Stimulated activated CD4-positive, alpha-beta T cell treated with anti-CD3 and anti-CD28 coated beads, Interleukin-15, amount 100 ng/mL, for 24 hours (primary cell): ENCODE data around the gene DLG2.

Source experiments
- DNase-seq: peaks from one replicate; pipeline ENCODE4 v3.0.0-alpha.2; 2020

DLG2 gene

GRCh38 chr11:83523676-83524075 lies 2103.5 kb downstream of the DLG2 start:
- no peak for DNase-seq

GRCh38 chr11:83522911-83523310 lies 2104.2 kb downstream of the DLG2 start:
- no peak for DNase-seq

- DNase-seq = no peak
These were observed 2105.2 kb downstream of the DLG2 start for GRCh38 chr11:83521647-83522596.

- DNase-seq = no peak
These were observed 2106.3 kb downstream of the DLG2 start for GRCh38 chr11:83520849-83521248.

- DNase-seq = no peak
These were observed 2115.5 kb downstream of the DLG2 start for GRCh38 chr11:83511646-83512045.

DNA sequence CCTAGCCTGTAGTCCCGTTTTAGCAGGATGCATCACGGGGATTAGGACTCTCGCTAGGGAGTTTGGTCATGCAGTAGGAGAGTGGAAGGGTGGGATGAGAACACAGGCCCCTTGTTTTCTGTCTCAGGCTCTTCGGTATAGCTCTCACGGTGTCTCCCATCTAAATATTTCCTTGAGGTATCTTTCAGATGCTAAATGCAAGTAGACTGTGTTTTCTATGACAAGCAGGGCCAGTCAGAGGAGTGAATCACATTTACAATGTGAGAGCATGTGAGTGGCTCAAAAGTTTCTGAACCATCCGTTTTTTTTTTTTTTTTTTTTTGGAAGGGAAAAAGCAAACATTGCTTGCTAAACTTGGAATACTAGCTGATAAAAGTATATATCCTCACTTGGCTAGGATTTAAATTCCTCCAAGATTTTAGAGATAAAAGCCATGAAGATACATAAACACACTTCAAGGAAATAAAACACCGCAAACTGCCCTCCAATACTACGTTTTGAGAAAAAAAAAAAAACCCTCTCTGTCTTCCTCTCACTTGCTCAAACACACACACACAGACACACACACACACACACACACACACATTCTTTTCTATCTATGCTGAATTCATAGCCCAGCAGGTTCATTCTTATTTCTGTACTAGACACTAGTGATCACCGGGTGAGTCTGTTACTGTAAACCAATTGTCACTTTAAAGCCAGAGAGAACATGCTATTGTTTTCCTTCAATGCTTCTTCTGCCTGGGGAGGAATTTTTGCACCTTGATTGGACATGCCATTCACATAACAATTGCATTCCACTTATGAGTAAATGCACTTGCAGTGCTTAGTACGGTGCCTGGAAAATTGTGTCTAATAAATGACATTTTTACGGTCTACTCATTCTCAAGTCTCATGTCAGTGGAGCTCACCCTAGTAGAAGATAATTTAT lies 2116.3 kb downstream of the DLG2 start:
- DNase-seq = no peak

- DNase-seq = no peak
These were observed 2118.3 kb downstream of the DLG2 start for GRCh38 chr11:83508804-83509203.

GRCh38 chr11:83502041-83502440 lies 2125.1 kb downstream of the DLG2 start:
- DNase-seq = no peak

GRCh38 chr11:83493917-83494316 lies 2133.2 kb downstream of the DLG2 start:
- DNase-seq = no peak

DNA sequence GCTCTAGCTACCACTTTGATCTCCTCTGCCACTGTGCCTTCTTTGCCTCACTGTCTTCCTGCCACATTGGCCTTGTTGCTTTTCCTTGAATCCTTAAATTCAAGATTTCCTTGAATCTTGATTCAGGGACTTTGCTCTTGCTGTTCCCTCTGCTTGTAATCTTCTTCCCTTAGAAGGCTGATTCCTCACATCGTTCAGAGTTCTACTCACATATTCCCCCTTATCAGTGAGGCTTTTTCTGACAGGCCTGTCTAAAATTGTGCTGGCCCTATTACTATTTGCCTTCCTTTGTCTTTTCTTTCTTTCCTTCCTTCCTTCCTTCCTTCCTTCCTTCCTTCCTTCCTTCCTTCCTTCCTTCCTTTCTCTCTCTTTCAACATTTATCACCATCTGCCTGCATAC lies 2134.1 kb downstream of the DLG2 start:
- no peak for DNase-seq

DNA sequence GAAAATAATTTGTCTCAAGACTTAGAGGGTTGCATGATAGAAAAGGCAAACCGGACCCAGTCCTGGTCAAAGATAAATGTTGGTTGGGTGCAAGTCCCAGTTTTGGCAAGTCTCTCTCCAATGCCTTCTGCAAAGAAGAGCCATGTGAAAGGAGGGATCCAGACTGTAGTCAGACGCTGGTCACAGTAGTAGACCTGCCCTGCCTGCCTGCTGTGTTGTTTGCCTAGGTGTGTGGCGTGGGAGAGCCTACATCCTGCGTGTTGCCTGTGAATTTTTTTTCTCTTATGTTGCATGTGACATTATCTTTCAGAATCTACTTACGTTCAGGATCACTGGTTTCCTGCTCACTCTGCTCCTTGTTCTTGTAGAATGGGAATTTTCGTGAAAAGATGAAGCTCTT lies 2143.3 kb downstream of the DLG2 start:
- DNase-seq = no peak

DNA sequence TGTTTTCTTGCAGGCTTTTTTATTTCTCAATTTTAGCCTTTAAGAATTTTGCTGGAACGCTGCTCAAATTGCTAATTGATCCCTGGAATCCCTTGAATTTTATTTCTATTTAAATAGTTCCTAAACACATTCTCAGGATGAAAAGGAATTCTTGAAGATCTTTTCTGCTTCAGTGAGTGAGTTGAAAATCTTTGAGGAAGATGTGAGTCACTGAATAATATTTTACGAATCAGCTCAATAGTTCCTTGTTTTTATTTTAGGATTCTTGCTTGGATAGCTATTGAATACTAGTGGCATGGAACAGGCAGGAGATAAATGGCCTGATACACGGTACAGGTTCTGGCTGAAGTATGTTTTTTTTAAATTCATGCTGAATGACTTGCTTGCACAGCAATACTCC lies 2146.3 kb downstream of the DLG2 start:
- DNase-seq = no peak

DNA sequence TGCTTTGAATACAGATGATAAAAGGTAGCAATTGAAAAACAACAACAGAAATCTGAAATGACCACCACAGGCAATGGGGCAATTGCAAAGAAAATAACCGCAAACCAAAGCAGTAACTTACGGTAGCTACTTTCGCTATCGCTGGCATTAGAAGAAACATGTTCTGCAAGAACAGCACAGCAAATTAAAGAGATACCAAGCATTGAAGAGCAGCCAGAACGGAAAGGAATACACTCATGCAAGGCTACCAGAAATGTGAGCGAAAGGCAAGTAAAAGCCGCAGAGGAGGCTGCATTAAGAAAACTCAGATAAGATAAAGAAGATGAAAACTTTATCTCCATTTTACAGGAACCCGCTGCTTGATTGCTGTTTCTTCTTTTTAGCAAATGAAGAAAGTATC lies 2146.9 kb downstream of the DLG2 start:
- DNase-seq = no peak

DNA sequence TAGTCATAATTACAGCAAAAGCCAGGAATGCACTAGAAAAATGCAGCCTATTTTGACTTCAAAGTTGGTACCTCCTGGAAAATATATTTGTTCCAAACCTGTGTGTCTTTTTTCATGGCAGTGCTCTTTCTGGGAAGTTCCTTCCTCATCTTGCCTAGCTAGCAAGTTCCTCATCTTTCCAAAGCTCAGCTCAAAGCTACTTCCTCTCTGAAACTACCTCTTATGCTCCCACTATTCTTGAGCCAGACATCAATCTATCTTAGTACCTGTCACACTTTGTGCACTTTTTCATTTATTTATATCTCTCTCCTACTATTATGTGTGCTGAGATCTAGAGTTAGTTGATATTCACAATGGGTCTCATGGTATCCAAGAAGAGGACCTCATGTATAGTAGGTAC lies 2149.4 kb downstream of the DLG2 start:
- DNase-seq = no peak

GRCh38 chr11:83475760-83476159 lies 2151.4 kb downstream of the DLG2 start:
- no peak for DNase-seq

GRCh38 chr11:83473743-83474142 lies 2153.4 kb downstream of the DLG2 start:
- no peak for DNase-seq

GRCh38 chr11:83472806-83473205 lies 2154.3 kb downstream of the DLG2 start:
- no peak for DNase-seq

DNA sequence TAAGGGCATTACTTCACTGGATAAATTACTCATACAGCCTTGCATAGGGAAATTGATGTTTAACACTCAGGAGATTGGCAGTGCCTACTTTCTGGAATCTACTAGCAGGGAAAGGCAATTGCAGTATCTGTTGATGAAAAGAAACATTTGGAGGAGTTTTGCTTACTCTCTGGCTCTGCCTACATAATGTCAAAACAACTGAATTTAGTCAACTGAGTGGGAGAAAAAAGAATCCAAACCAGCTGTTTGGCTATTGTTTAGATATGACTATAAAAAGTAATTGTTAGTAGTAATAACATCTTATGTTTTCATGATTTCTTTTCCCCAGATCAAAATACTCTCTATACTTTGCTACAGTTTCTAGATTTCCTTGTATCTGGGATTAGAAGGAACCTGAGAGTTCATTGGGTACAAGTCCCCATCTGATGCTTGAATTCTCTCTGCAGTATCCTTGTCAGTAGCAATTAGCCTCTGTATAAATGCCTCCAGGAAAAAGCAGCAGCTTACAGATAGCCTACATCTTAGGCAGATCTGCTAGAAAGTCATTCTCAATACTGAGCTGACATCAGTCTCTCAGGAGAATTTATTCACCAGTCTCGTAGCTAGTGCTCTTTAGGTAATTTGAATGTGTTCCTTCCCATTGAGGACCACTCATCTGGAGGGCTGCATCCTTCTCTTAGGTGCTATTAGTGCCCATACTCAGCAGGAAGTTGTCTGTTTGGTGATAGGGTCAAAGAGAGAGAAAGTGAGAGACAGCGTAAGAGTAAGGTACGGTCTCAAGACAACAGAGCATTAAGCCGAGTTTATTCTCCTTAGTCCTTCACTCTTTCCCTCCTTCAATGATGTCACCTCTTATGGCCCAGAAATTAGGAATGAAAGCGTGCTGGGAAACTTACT lies 2155.1 kb downstream of the DLG2 start:
- DNase-seq = no peak

GRCh38 chr11:83467837-83468236 lies 2159.3 kb downstream of the DLG2 start:
- no peak for DNase-seq

- DNase-seq = no peak
These were observed 2162.8 kb downstream of the DLG2 start for GRCh38 chr11:83464160-83464944.

- DNase-seq = no peak
These were observed 2167.3 kb downstream of the DLG2 start for GRCh38 chr11:83459798-83460197.

GRCh38 chr11:83456566-83456965 lies 2170.6 kb downstream of the DLG2 start:
- no peak for DNase-seq
